K562 (cell line): ENCODE results near the gene SUFU. TPM values are rescaled to one million over a fixed set of nuclear protein-coding genes. Genes with fewer than 3 reads are reported as not detected.
A peak's percentile ranks its signal among the peaks of the same experiment; 100 is the strongest.

Experiments
- ATAC-seq: fragments of 200-7000 bp; cut with Tn5 transposase; 3 replicates; pipeline ENCODE4 v1.9.1; 2020; ENCODE audit warnings: moderate library complexity
- BruUV-seq: library from RNA; stranded (reverse); fragments of 400-500 nt; replicated peaks from 2 replicates; lab custom pipeline; 2021; lab: Mats Ljungman, UMichigan
- CTCF ChIA-PET: fragments of 300-600 bp; formaldehyde crosslinking; extraction: SDS; loops from one replicate; lab custom pipeline; 2021; ENCODE audit warnings: low intra/inter-chr PET ratio; lab: Yijun Ruan, JAX
- POLR2A ChIA-PET: fragments of 300-600, 350-650 bp; sonication (Branson Sonifier 250); formaldehyde crosslinking; extraction: SDS; loops from one replicate; lab custom pipeline; 2021; ENCODE audit warnings: antibody characterized with exemption, inconsistent platforms; lab: Yijun Ruan, JAX
- DNase-seq, 4 experiments: peaks; one replicate each; pipeline versions ENCODE4 v3.0.0 to v3.0.0-alpha.2; 2011 to 2018; ENCODE audit warnings: low spot score in 3 of 4, mixed read lengths in 3 of 4; ENCODE audit errors: extremely low read depth in 1 of 4
- FAIRE-seq: peaks from 2 replicates; lab custom pipeline; 2011; peaks lifted over from hg19 to GRCh38; lab: Jason Lieb, UNC
- H2AFZ ChIP-seq: 2 replicates; pipeline ENCODE4 v1.6.0; 2011; ENCODE audit warnings: low read depth, low read length, control low read depth, inconsistent platforms
- H3K27ac ChIP-seq: fragments of 200-600 bp; 3 replicates; pipeline ENCODE4 v1.8.0; 2011; ENCODE audit warnings: low read depth, mild to moderate bottlenecking, control low read depth, inconsistent platforms, low read length, moderate library complexity, mixed read lengths; ENCODE audit errors: extremely low read depth
- H3K27me3 ChIP-seq, 2 experiments: fragments of 300-600 bp in 1 of 2; 2 replicates in 1 of 2; 3 replicates in 1 of 2; pipeline versions ENCODE4 v1.6.0 to v1.8.0; 2011; ENCODE audit warnings: inconsistent platforms in 2 of 2, low read length in 2 of 2, mild to moderate bottlenecking in 1 of 2, mixed read lengths in 1 of 2, moderate library complexity in 1 of 2; ENCODE audit not compliant: control insufficient read depth in 2 of 2, insufficient read depth in 2 of 2
- H3K36me3 ChIP-seq: fragments of 300-600 bp; 3 replicates; pipeline ENCODE4 v1.8.0; 2011; ENCODE audit warnings: mild to moderate bottlenecking, low read length, inconsistent platforms; ENCODE audit not compliant: control insufficient read depth, insufficient read depth
- H3K4me1 ChIP-seq, 2 experiments: fragments of 200-600 bp in 1 of 2; replicated peaks in 1 of 2; 2 replicates in 1 of 2; 3 replicates in 1 of 2; pipeline versions ENCODE4 v1.5.1 to v1.8.0; 2011; ENCODE audit warnings: inconsistent platforms in 2 of 2, low read length in 2 of 2, mild to moderate bottlenecking in 1 of 2, mixed read lengths in 1 of 2, moderate library complexity in 1 of 2; ENCODE audit not compliant: control insufficient read depth in 2 of 2, insufficient read depth in 2 of 2
- H3K4me2 ChIP-seq: 2 replicates; pipeline ENCODE4 v1.6.1; 2011; ENCODE audit warnings: low read length, control low read depth, inconsistent platforms, mixed read lengths; ENCODE audit not compliant: insufficient read depth
- H3K4me3 ChIP-seq: fragments of 200-600 bp; sonication (generic), shearing (Covaris generic); 2 replicates; pipeline ENCODE4 v1.5.1; 2016; ENCODE audit warnings: control low read depth, inconsistent platforms
- H3K79me2 ChIP-seq: fragments of 200-600 bp; 3 replicates; pipeline ENCODE4 v1.8.0; 2011; ENCODE audit warnings: low read length, inconsistent platforms; ENCODE audit not compliant: control insufficient read depth, insufficient read depth
- H3K9ac ChIP-seq, 2 experiments: 2 replicates each; pipeline versions ENCODE4 v1.6.0 to v1.6.1; 2011; ENCODE audit warnings: low read depth in 2 of 2, low read length in 2 of 2, control low read depth in 1 of 2, inconsistent platforms in 1 of 2, mild to moderate bottlenecking in 1 of 2, mixed read lengths in 1 of 2; ENCODE audit not compliant: insufficient read depth in 1 of 2
- H3K9me1 ChIP-seq: one replicate; pipeline ENCODE4 v1.6.0; 2011; ENCODE audit warnings: inconsistent platforms, mild to moderate bottlenecking, low read length, moderate library complexity; ENCODE audit not compliant: control insufficient read depth, insufficient read depth
- H3K9me3 ChIP-seq: replicated peaks from 2 replicates; pipeline ENCODE4 v1.5.1; 2011; ENCODE audit warnings: low read depth, low read length, inconsistent platforms; ENCODE audit not compliant: control insufficient read depth, insufficient read depth
- H4K20me1 ChIP-seq: replicated peaks from 2 replicates; pipeline ENCODE4 v1.6.1; 2011; ENCODE audit warnings: low read length, inconsistent platforms, mixed read lengths; ENCODE audit not compliant: control insufficient read depth, insufficient read depth
- NFRKB ChIP-seq: fragments of 450-650 bp; IDR thresholded peaks from 2 replicates; pipeline ENCODE4 v1.6.1; 2016; ENCODE audit warnings: low read depth
- ZBTB33 ChIP-seq: sonication (generic); formaldehyde crosslinking; IDR thresholded peaks from 2 replicates; pipeline ENCODE4 v1.8.1; 2023; ENCODE audit warnings: mild to moderate bottlenecking, missing genetic modification reagents
- WGBS: fragments of 100-300 bp; shearing (Covaris generic); methylation state at CpG from one replicate; pipeline ENCODE4 v1.1.6; 2016; ENCODE audit warnings: low coverage, mixed read lengths; ENCODE audit not compliant: insufficient coverage; ENCODE audit errors: missing lambda C conversion rate; 5-methylcytosine and 5-hydroxymethylcytosine counted together
- in situ Hi-C: fragments of 300-500 bp; cut with MboI; formaldehyde crosslinking; loops from 4 replicates; pipeline ENCODE4 v1.15.0; 2018; ENCODE audit warnings: inconsistent platforms, mixed read lengths
- intact Hi-C: fragments of 100-400 bp; cut with micrococcal nuclease; formaldehyde crosslinking; loops from 2 replicates; pipeline ENCODE4 v1.14.2; 2022
- polyA plus RNA-seq, 8 experiments: library from polyadenylated mRNA; depleted of rRNA in 4 of 8; stranded (reverse) in 5 of 8; unstranded in 3 of 8; fragments of >200 nt; fragmentation: Nextera tagmentation in 2 of 8; fragmentation: Illumina TruSeq in 1 of 8; extraction: Ambion mirVana in 2 of 8; extraction: Trizol in 1 of 8; gene quantifications; 2 replicates each; pipeline versions ENCODE4 v1.2.1 to v1.2.3, GENCODE V29; 2011 to 2014; ENCODE audit warnings: inconsistent platforms in 1 of 8, missing spikeins in 1 of 8
- total RNA-seq, 7 experiments: library from RNA; depleted of rRNA in 6 of 7; stranded (reverse); fragments of >200 nt in 6 of 7; fragmentation: Illumina TruSeq in 2 of 7; extraction: Trizol in 2 of 7; gene quantifications; 2 replicates each; pipeline versions ENCODE4 v1.2.1 to v1.2.3, GENCODE V29; 2011 to 2021; ENCODE audit warnings: low replicate concordance in 1 of 7

The SUFU gene
- total and polyA plus RNA-seq, 9 of the 15 experiments (the other 6 are each of a cell fraction or from before 2014, with no cell fraction given), result 0.59 to 6.3 (median 0.82) TPM

DNA sequence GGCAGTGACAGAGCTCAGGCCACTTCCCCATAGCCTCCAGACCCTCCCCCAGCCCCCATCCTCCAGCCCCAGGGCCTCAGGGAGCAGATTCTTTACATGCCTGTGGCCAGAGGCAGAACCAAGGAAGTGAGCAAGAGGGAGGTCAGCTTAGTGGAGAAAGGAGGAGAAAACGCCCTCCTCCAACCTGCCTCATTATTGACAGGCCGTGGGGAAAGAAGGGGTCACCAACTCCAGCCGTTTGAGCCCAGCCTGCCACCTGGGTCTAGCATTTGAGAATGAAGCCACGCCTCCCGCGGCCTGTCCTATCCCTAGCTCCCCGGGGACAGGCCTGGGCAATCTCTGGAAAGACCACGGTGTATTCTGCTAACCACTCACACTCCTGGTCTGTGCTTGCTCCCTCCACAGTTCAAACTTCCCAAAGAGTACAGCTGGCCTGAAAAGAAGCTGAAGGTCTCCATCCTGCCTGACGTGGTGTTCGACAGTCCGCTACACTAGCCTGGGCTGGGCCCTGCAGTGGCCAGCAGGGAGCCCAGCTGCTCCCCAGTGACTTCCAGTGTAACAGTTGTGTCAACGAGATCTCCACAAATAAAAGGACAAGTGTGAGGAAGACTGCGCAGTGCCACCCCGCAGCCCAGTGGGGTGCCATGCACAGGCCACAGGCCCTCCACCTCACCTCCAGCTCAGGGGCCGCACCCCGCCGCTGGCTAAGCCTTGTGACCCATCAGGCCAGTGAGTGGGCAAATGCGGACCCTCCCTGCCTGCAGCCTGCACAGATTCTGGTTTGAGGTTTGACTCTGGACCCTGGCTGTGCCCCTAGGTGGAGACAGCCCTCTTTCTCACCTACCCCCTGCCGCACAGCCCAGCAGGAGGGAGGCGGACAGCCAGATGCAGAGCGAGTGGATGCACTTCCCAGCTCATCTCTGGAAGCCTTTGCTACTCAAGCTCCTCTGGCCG is 126.2 kb downstream of the SUFU start:
- ATAC-seq (no peak), FAIRE-seq (no peak), DNase-seq (no peak)
- no peaks in the 10 kb centered on the region for H3K79me2 ChIP-seq
- H2AFZ ChIP-seq, result no peak overlapping the region
- H3K27ac ChIP-seq, result no peak overlapping the region
- H3K4me2 ChIP-seq, result no peak overlapping the region
- POLR2A ChIA-PET, result interaction anchor here (0.6 to 2.0 kb wide), 5 partner anchors 10 to 52 kb away, joined by 3 to 7 read pairs (median 4); partner anchors contain the start of gene TRIM8
- no TSS peak for BruUV-seq
- in situ Hi-C loops (no loop called here), intact Hi-C loops (no loop called here)
- H3K4me3 ChIP-seq, result no peak overlapping the region
- CTCF ChIA-PET, result no interaction called here
- no peaks in the 10 kb centered on the region for H4K20me1 ChIP-seq
- no peak for TF ChIP-seq NFRKB
- TF ChIP-seq ZBTB33 (CRISPR knock-in tag), result peak; percentile 37; the same call in 1 of the 2 replicates
- H3K9ac ChIP-seq, result peak overlapping the region in 1 of 2 experiments; percentile 40; a peak in 2 of 4 replicates
- 78% methylated on average over 14 of the region's 22 CpGs for WGBS
- peaks cover 2 to 12% of the 10 kb centered on the region in 2 experiments; a peak in 3 of 5 replicates for H3K4me1 ChIP-seq
- no peaks in the 10 kb centered on the region for H3K9me3 ChIP-seq
- H3K36me3 ChIP-seq, result 0 out of 3 replicates have a peak, but pooled peaks cover 3% of the 10 kb centered on the region
- H3K9me1 ChIP-seq, result no peaks in the 10 kb centered on the region
- H3K27me3 ChIP-seq, result no peaks in the 10 kb centered on the region
